Inflammatory macrophage treated with lipopolysaccharide for 4 hours (primary cell): ENCODE data around the gene VSTM2A.
"Not testable (repeated sequence)": the region's sequence is repeated elsewhere in the genome, so short reads cannot be mapped to it uniquely, and the experiment has no call there.

ENCODE experiments used
- DNase-seq: peaks from one replicate; pipeline ENCODE4 v3.0.0-alpha.2; 2020

Gene VSTM2A

GRCh38 chr7:54541669-54542625 is at the start of gene VSTM2A:
VSTM2A (plus strand) TSS chr7:54542375; CDS start chr7:54542731, 356 bp downstream.
- DNase-seq, result no peak

- DNase-seq, result not testable (repeated sequence)
Measured at GRCh38 chr7:54504531-54504930, 37.6 kb upstream of the VSTM2A start.

DNA sequence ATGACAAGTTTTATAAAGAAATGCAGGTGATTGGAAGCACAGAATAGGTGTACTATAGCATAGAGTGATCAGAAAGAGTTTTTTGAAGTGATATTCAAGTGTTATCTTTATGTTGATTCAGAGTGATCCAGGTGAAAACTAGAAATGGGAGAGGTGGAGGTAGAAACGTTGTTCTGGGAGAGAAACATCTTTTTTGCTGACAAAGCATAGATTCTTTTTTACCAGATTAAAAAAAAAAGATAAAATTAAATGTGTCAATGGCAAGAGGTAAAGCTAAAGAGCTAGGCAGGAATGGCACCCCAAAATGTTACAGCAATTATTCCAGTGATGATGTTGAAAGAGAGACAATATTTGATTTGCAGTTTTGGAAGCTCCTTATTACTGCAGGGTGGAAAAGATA is 12.6 kb upstream of the VSTM2A start:
- DNase-seq, result no peak

DNA sequence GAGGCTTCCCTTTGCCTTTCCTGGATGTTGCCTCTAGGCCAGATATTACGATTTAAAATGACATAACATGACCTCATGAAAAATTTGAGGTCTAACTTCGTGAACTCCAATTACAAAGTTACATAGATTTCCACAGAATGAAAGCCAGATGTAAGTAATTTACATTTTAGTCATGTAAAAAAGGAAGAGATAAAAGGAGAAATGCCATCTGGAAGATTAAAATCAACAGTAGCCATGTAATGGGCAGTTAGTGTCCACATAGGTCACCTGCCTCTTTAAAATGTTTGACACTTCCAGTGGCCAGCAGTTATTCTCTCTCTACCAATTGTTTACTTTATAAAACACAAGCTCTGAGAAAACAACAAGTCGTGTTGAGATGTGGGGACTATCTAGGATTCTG is 4.1 kb upstream of the VSTM2A start:
- DNase-seq, result no peak

DNA sequence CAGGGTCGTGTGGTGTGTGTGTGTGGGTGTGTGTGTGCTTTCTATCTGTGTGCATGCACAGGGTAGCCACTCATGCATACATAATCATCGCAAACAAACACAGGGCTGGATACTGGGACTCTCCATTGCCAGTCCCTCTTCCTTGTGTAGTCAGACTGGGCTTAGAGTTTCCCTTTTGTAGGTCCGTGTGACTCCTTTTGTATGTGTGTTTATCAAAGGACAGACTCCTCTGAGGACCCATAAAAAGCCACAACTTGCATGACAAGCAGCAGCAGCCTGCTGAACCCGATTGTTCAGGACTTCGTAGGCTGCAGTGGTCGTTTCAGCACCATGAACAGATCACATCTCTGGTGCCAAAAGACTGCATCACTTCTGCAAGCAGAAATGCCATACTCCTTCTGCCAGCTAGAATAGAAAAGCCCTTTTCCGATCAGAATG is 895 bp downstream of the VSTM2A start:
- DNase-seq, result no peak

GRCh38 chr7:54544149-54544526 is 2.0 kb downstream of the VSTM2A start:
- no peak for DNase-seq

DNA sequence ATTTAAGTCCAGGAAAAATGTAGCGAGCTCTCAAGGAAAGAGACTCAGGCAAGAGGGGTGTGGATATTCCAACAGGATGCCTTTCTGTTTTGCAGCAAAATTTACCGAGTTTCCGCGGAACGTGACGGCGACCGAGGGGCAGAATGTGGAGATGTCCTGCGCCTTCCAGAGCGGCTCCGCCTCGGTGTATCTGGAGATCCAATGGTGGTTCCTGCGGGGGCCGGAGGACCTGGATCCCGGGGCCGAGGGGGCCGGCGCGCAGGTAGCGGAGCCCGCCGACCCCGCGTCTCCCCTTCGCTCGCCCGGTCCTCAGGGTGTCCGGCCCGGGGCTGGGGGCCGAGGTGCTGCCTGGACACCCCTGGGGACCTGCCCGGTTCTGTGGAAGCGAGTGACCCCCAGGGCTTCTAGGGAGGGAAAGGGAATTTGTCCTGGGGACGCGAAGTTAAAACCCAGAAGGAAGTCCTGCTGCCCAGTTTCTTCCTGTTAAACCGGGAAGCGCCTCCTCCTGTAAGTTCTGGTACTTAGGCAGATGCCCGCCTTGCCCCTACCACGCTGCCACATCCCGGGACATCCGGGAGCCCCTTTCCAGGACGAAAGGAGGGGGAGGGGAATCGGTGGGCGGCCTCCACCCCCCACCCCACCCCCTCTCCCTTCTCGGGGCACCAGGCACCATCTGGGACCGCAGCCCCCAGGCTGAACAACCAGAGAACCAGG is 2.5 kb downstream of the VSTM2A start:
- no peak for DNase-seq

- DNase-seq, result no peak
Measured at GRCh38 chr7:54545241-54545563, 3.0 kb downstream of the VSTM2A start.

DNA sequence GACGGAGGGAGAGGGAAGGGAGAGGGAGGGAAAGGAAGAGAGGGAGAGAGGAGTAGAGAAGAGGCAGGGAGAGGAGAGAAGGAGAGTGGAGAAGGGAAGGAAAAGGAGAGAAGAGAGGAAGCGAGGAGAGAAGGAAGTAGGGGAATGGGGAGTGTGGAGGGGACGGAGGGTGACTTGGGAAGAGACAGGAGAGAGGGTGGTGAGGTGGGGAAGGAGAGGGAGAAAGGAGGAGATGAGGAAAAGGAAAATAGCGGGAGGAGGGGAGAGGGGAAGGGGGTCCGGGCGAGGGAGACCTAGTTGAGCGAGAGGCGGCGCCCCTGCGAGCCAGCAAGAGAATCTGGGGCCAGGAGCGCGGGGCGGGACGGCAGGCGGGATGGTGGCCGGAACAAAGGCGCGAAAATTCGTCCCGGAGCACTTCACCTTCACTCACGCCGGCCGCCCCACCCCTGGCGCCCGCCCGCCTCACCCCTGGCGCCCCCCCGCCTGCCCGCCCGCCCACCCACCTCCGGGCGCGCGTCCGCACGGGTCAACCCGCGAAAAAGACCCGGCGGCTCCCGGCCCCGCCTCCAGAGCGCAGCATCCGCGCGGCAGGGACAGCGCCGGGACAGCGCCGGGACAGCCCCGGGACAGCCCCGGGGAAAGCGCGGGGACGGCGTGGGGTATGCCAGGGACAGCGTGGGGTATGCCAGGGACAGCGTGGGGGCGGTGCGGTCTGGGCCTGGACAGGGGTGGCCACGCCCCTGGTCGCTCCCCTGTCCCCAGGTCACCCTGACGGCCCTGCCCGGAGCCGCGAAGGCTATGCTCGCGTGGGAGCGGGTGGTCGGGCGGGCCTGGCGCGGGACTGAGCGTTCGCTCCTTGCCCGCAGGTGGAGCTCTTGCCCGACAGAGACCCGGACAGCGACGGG is 4.2 kb downstream of the VSTM2A start:
- DNase-seq, result no peak

DNA sequence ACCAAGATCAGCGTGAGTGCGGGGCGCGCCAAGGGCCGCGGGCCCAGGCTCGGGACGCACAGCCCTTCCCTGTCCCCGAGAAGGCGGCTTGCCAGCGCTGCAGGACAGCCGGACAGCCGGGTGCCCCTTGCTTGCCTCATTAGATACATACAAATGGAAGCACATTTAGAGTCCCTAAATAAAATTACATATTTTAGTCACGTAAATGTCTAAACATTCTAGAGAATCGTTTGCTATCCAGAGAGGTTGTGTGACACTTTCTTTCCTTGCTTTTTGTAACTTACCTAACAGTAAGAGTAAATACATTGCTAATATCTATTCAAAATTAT is 4.8 kb downstream of the VSTM2A start:
- no peak for DNase-seq

DNA sequence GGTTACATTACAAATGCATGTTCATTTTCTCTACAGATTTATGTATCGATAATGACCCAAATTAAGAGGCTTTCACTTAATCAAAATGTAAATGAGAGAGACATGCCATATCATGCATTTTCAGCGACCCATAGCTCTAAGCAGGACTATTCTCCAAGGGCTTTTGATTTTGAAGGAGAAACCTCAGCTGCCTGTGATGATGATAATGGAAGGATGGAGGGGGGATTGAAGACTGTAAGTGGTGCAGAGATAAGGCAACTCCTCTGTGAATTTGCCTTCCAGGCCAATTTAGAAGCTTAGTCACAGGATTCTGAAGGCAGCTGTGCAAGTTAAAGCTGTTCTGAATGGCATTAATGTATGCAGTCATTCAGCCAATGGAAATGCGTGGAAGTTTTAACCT is 8.3 kb downstream of the VSTM2A start:
- DNase-seq, result no peak

DNA sequence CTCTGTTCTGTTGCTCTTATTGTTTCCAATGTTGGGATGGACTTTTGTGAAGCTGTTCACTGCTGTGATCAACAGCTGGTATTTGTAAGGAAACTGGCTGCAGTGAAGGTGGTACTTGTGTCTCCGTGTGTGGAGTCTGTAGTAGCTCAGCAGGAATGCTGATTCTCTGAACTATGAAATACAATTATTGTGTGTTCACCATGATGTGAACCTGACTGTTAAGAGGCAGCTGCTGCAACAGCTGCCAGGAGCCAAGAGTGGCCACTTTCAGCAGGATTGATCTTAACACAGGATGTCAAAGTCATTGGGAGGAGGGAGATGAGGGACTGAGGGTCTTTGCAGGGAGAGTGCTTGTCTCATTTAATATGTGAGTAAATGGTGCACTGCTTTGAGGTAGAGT is 13.9 kb downstream of the VSTM2A start:
- no peak for DNase-seq

GRCh38 chr7:54559401-54559800 is 17.2 kb downstream of the VSTM2A start:
- no peak for DNase-seq

- DNase-seq, result no peak
Measured at GRCh38 chr7:54560198-54560597, 18.0 kb downstream of the VSTM2A start.

- no peak for DNase-seq
Measured at GRCh38 chr7:54560723-54561122, 18.5 kb downstream of the VSTM2A start.

DNA sequence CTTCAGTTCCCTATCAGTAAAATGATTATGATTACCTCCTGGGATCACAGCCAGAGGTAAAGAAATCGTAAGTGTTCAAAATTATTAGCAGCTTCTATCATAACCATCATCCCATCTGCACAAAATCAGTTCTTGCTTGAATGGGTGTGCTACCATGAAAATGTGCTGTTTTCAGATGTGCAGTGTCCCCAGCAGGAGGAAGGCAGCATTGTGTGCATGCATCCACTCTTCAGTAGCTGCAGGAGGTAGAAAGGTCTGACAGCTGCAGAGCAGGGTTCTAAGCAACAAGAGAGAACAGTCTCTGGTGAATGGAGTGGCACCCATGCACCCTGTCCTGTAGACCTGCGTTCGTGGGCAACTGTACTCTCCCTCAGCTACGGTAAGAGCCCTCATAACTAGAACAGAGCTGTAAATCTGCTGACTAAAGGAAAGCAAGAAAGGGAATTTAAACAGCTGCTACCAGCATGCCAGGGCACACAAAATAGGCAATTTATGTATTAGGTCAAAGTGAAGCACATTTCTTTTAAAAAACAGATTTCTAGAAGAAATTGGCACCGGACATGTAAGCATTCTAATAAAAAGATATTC is 21.2 kb downstream of the VSTM2A start:
- DNase-seq, result no peak

DNA sequence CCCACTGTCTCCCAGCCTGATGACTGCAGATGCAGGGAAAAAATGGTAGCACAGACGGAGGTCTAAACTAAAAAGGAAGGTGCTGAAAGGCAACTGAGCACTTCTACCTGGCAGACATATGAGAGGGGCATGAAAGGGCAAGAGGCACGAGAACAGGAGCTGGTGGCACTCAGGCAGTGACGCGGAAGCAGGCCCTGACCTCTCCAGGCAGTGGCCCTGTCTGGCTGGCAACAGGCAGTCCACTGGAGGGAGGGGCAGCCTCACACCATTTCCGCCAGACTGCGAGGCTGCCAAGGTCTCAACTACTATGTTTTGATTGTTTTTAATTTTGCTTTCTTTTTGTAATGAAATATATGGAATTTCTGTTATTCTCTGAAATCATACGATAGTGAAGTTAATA is 23.3 kb downstream of the VSTM2A start:
- no peak for DNase-seq

- DNase-seq, result no peak
Measured at GRCh38 chr7:54581511-54581910, 39.3 kb downstream of the VSTM2A start.

DNA sequence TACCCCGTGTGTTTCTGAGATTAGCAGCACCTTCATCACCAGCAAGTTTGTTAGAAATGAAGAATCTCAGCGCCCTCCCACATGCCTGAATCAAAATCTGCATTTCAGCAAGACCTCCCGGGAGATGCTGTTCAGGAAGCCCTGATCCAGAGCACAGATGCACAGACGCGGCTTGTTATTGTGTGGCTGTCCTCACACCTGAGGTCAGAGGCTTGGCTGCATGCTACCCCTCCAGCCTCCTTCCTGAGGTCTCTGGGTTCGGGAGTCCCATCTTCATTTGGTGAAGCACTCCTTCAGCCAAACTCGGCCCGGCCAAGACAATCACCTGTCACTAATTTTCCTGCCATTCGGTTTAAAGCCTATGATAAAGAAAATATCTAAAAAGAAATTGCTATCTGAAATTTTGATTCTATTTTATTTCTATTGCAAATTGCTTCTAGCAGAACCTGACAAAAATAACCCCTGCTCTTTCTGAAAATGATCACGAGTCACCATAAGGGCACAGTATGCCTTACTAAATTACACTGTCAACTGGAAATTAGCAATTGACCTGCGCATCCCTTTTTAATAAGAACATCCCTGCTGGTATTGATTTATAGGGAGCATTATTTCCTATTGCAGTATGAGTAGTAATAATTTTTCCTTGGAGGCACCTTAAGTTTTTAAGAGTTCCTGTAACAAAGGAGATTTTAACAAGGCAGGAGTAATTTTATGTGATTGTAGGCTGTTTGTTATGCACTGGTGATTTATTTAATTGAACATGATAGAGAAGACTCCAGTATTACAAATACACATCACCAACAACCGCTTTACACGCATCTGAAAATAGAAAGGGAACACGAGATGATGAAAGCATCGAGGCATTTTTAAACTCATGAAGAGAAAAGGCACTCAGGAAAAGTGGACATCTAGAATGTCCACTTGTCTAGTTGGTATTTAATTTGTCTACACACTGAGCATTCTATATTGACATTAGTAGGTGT is 49.5 kb downstream of the VSTM2A start:
- DNase-seq, result no peak

GRCh38 chr7:54596747-54597146 is 54.6 kb downstream of the VSTM2A start:
- no peak for DNase-seq

- no peak for DNase-seq
Measured at GRCh38 chr7:54615537-54615936, 73.4 kb downstream of the VSTM2A start.
